Fibroblast of skin of scalp (primary cell): ENCODE data around the gene GPATCH2L.

Experiments
- DNase-seq: peaks from one replicate; pipeline ENCODE4 v3.0.0-alpha.2; 2013

Gene GPATCH2L

GRCh38 chr14:76257842-76258397 is 106.2 kb downstream of the GPATCH2L start:
- no peak for DNase-seq

- DNase-seq: no peak
These were observed 107.5 kb downstream of the GPATCH2L start for GRCh38 chr14:76259029-76259735.

GRCh38 chr14:76260749-76261148 is 109.0 kb downstream of the GPATCH2L start:
- DNase-seq: no peak

- peak; percentile 70 for DNase-seq
These were observed 109.7 kb downstream of the GPATCH2L start for GRCh38 chr14:76261371-76261811.

- no peak for DNase-seq
These were observed 110.9 kb downstream of the GPATCH2L start for GRCh38 chr14:76262641-76263040.
